Neural cell (in vitro differentiated cells): ENCODE results near the gene CRIP1. TPM values are rescaled to one million over a fixed set of nuclear protein-coding genes. Genes with fewer than 3 reads are reported as not detected.

Source experiments
- H2AFZ ChIP-seq: fragments of 200-600, 300-800 bp; sonication (generic), shearing (Covaris generic); 2 replicates; pipeline ENCODE4 v1.6.0; 2014; ENCODE audit warnings: low read depth, mild to moderate bottlenecking, antibody characterized with exemption, low read length, moderate library complexity
- H3F3A ChIP-seq: fragments of 200-600 bp; shearing (Covaris generic); 2 replicates; pipeline ENCODE4 v1.6.1; 2016; ENCODE audit warnings: mild to moderate bottlenecking, moderate library complexity, mixed read lengths, antibody characterized with exemption, low read length; ENCODE audit not compliant: insufficient read depth, poor library complexity, severe bottlenecking
- H3K27ac ChIP-seq: fragments of 200-600, 300-800 bp; sonication (generic), shearing (Covaris generic); 2 replicates; pipeline ENCODE4 v1.5.1; 2014; ENCODE audit warnings: mild to moderate bottlenecking, low read length, moderate library complexity
- H3K27me3 ChIP-seq: fragments of 300-800, 200-600 bp; sonication (generic), shearing (Covaris generic); 2 replicates; pipeline ENCODE4 v1.6.0; 2014; ENCODE audit warnings: mild to moderate bottlenecking, low read depth, low read length, moderate library complexity; ENCODE audit not compliant: insufficient read depth
- H3K36me3 ChIP-seq: fragments of 300-800, 200-600 bp; sonication (generic), shearing (Covaris generic); 2 replicates; pipeline ENCODE4 v1.5.1; 2014; ENCODE audit warnings: mild to moderate bottlenecking, antibody characterized with exemption, low read length, moderate library complexity; ENCODE audit not compliant: insufficient read depth
- H3K4me2 ChIP-seq: fragments of 300-800, 200-600 bp; sonication (generic), shearing (Covaris generic); 2 replicates; pipeline ENCODE4 v1.6.0; 2014; ENCODE audit warnings: mild to moderate bottlenecking, low read length
- H3K4me3 ChIP-seq: fragments of 300-800, 200-600 bp; sonication (generic), shearing (Covaris generic); 2 replicates; pipeline ENCODE4 v1.5.1; 2014; ENCODE audit warnings: mild to moderate bottlenecking, low read length, moderate library complexity
- H3K79me2 ChIP-seq: fragments of 200-600 bp; shearing (Covaris generic); replicated peaks from 2 replicates; pipeline ENCODE4 v1.6.0; 2014; ENCODE audit warnings: mild to moderate bottlenecking, low read length, moderate library complexity; ENCODE audit not compliant: insufficient read depth
- H3K9ac ChIP-seq: fragments of 300-800, 200-600 bp; sonication (generic), shearing (Covaris generic); 2 replicates; pipeline ENCODE4 v1.6.1; 2016; ENCODE audit warnings: mild to moderate bottlenecking, low read length, mixed read lengths
- H3K9me2 ChIP-seq: fragments of 200-600 bp; shearing (Covaris generic); 2 replicates; pipeline ENCODE4 v1.6.1; 2016; ENCODE audit warnings: mild to moderate bottlenecking, low read length, mixed read lengths; ENCODE audit not compliant: insufficient read depth
- H3K9me3 ChIP-seq: fragments of 200-600, 300-800 bp; sonication (generic), shearing (Covaris generic); 2 replicates; pipeline ENCODE4 v1.6.1; 2016; ENCODE audit warnings: mild to moderate bottlenecking, mixed run types, low read length, moderate library complexity, mixed read lengths
- H4K20me1 ChIP-seq: fragments of 200-600 bp; shearing (Covaris generic); 2 replicates; pipeline ENCODE4 v1.6.1; 2016; ENCODE audit warnings: mild to moderate bottlenecking, mixed run types; ENCODE audit not compliant: insufficient read depth
- EP300 ChIP-seq: fragments of 450-650 bp; conservative IDR thresholded peaks from 2 replicates; pipeline ENCODE4 v1.6.1; 2014; ENCODE audit warnings: antibody characterized with exemption, mild to moderate bottlenecking, moderate library complexity; ENCODE audit not compliant: poor library complexity, severe bottlenecking
- EZH2 ChIP-seq: fragments of 200-600, 300-800 bp; shearing (Covaris generic), sonication (generic); IDR thresholded peaks from 2 replicates; pipeline ENCODE4 v1.6.1; 2014; ENCODE audit warnings: antibody characterized with exemption, low read length, borderline replicate concordance, mild to moderate bottlenecking; ENCODE audit not compliant: insufficient read depth, poor library complexity, severe bottlenecking
- MXI1 ChIP-seq: fragments of 450-650 bp; conservative IDR thresholded peaks from 2 replicates; pipeline ENCODE4 v1.6.1; 2014; ENCODE audit warnings: antibody characterized with exemption, mild to moderate bottlenecking; ENCODE audit not compliant: poor library complexity, severe bottlenecking
- POLR2AphosphoS5 ChIP-seq: IDR thresholded peaks from 2 replicates; pipeline ENCODE4 v1.6.1; 2012
- RAD21 ChIP-seq: fragments of 450-650 bp; conservative IDR thresholded peaks from 2 replicates; pipeline ENCODE4 v1.6.1; 2014; ENCODE audit warnings: antibody characterized with exemption, mild to moderate bottlenecking, moderate library complexity
- SMC3 ChIP-seq: fragments of 450-650 bp; conservative IDR thresholded peaks from 2 replicates; pipeline ENCODE4 v1.6.1; 2014; ENCODE audit warnings: antibody characterized with exemption, mild to moderate bottlenecking, moderate library complexity; ENCODE audit not compliant: poor library complexity
- TAF1 ChIP-seq: IDR thresholded peaks from 2 replicates; pipeline ENCODE4 v1.6.1; 2012; ENCODE audit warnings: low read depth
- polyA plus RNA-seq: library from polyadenylated mRNA; depleted of rRNA; stranded (reverse); fragments of >200 nt; gene quantifications from 2 replicates; pipeline ENCODE4 v1.2.3, GENCODE V29; 2014
- TF ChIP-seq, protein P1 (sequence below): fragments of 450-650 bp; IDR thresholded peaks from 2 replicates; pipeline ENCODE4 v1.5.1; 2014; ENCODE audit warnings: antibody characterized with exemption, mild to moderate bottlenecking, moderate library complexity; ENCODE audit not compliant: poor library complexity, severe bottlenecking
- TF ChIP-seq, protein P2 (sequence below): IDR thresholded peaks from 2 replicates; pipeline ENCODE4 v1.6.1; 2012; ENCODE audit warnings: borderline replicate concordance

CRIP1 gene
- polyA plus RNA-seq, 1 donor from 2014 or later: 0.58 TPM

DNA sequence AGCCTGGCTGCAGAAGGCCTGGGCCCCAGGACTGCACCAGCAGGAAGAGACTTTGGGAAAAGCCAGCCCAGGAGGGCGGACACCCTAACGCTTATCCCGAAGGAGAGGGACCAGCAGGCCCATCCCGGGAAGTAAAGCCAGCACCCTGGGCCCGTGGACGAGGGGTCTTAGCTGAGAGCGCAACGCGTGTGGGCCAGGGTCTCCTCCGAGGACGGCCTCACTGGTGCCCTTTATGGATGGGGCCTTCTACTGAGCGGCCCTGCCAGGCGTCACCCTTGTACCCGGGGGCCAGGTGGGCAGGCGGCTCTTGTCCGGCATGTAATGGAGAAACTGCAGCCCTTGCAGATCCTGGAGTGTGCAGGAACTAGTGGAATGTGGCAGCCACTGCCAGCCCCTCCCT, 18.4 kb downstream of the CRIP1 start:
- Histone ChIP-seq H4K20me1 (no peaks in the 10 kb centered on the region), H3K9me3 (no peaks in the 10 kb centered on the region), H3F3A (no peaks in the 10 kb centered on the region), H3K36me3 (no peaks in the 10 kb centered on the region), H3K4me3 (no peak overlapping the region), H3K27ac (no peak overlapping the region), H2AFZ (no peak overlapping the region), H3K9ac (no peak overlapping the region), H3K27me3 (no peaks in the 10 kb centered on the region), H3K9me2 (no peaks in the 10 kb centered on the region), H3K4me2 (no peak overlapping the region), H3K79me2 (no peaks in the 10 kb centered on the region)
- TF ChIP-seq POLR2AphosphoS5 (no peak), EP300 (no peak), TAF1 (no peak)

DNA sequence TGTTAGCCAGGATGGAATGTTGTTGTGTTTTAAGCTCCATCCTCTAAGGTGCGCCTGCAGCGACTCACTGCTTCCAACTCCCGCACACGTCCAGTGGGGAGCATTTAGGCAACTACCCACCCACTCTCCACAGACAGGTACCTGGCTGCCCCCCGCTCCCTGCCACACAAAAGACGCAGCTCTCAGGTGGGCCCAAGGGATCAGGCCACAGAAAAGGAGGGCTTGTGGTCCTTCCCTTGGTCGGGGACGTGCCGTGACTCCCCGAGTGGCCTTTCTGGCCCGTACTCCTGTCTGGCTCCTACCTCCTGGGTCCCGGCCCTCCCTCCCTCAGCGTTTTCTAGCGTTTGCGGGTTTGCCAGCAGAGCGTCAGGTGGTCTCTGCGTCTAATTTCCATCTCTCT, 20.6 kb downstream of the CRIP1 start:
- Histone ChIP-seq H4K20me1 (no peaks in the 10 kb centered on the region), H3K4me2 (no peak overlapping the region), H3K9me2 (no peaks in the 10 kb centered on the region), H3K27ac (no peak overlapping the region), H3K4me3 (no peak overlapping the region), H3K79me2 (no peaks in the 10 kb centered on the region), H3K27me3 (no peaks in the 10 kb centered on the region), H3K9me3 (no peaks in the 10 kb centered on the region), H3F3A (no peaks in the 10 kb centered on the region), H2AFZ (no peak overlapping the region), H3K36me3 (no peaks in the 10 kb centered on the region), H3K9ac (no peak overlapping the region)
- TF ChIP-seq, protein P1, sequence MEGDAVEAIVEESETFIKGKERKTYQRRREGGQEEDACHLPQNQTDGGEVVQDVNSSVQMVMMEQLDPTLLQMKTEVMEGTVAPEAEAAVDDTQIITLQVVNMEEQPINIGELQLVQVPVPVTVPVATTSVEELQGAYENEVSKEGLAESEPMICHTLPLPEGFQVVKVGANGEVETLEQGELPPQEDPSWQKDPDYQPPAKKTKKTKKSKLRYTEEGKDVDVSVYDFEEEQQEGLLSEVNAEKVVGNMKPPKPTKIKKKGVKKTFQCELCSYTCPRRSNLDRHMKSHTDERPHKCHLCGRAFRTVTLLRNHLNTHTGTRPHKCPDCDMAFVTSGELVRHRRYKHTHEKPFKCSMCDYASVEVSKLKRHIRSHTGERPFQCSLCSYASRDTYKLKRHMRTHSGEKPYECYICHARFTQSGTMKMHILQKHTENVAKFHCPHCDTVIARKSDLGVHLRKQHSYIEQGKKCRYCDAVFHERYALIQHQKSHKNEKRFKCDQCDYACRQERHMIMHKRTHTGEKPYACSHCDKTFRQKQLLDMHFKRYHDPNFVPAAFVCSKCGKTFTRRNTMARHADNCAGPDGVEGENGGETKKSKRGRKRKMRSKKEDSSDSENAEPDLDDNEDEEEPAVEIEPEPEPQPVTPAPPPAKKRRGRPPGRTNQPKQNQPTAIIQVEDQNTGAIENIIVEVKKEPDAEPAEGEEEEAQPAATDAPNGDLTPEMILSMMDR: no peak
- TF ChIP-seq EZH2 (no peak), POLR2AphosphoS5 (no peak), TAF1 (no peak)

DNA sequence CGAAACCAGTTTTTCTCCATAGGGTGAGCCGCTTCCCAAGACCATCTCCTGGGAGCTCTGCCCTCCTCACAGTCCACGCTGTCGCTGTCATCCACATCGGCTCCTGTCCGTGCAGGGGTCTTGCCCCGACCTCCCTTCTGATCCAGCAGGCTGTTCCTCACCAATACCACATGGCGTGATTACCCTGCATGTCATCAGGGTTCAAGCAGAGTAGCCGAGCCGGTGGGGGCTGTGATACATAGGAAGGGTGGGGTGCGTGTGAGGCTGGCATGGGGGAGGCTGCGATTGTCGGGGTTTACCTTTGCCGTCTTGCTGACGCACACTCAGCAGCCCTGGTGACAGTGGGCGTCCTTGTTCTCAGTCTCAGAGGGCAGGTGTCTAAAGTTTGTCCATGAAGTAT, 21.4 kb downstream of the CRIP1 start:
- no peaks in the 10 kb centered on the region for H3K9me3 ChIP-seq
- H3K9me2 ChIP-seq: no peaks in the 10 kb centered on the region
- H3K4me2 ChIP-seq: no peak overlapping the region
- H4K20me1 ChIP-seq: no peaks in the 10 kb centered on the region
- no peaks in the 10 kb centered on the region for H3K36me3 ChIP-seq
- H3K27me3 ChIP-seq: no peaks in the 10 kb centered on the region
- no peak for TF ChIP-seq RAD21
- no peak for TF ChIP-seq TAF1
- TF ChIP-seq, protein P1: no peak
- TF ChIP-seq EP300: no peak
- TF ChIP-seq POLR2AphosphoS5: no peak
- TF ChIP-seq EZH2: no peak
- TF ChIP-seq SMC3: no peak
- TF ChIP-seq MXI1: no peak
- TF ChIP-seq, protein P2, sequence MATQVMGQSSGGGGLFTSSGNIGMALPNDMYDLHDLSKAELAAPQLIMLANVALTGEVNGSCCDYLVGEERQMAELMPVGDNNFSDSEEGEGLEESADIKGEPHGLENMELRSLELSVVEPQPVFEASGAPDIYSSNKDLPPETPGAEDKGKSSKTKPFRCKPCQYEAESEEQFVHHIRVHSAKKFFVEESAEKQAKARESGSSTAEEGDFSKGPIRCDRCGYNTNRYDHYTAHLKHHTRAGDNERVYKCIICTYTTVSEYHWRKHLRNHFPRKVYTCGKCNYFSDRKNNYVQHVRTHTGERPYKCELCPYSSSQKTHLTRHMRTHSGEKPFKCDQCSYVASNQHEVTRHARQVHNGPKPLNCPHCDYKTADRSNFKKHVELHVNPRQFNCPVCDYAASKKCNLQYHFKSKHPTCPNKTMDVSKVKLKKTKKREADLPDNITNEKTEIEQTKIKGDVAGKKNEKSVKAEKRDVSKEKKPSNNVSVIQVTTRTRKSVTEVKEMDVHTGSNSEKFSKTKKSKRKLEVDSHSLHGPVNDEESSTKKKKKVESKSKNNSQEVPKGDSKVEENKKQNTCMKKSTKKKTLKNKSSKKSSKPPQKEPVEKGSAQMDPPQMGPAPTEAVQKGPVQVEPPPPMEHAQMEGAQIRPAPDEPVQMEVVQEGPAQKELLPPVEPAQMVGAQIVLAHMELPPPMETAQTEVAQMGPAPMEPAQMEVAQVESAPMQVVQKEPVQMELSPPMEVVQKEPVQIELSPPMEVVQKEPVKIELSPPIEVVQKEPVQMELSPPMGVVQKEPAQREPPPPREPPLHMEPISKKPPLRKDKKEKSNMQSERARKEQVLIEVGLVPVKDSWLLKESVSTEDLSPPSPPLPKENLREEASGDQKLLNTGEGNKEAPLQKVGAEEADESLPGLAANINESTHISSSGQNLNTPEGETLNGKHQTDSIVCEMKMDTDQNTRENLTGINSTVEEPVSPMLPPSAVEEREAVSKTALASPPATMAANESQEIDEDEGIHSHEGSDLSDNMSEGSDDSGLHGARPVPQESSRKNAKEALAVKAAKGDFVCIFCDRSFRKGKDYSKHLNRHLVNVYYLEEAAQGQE: no peak
- H2AFZ ChIP-seq: no peak overlapping the region
- no peaks in the 10 kb centered on the region for H3K79me2 ChIP-seq
- H3F3A ChIP-seq: no peaks in the 10 kb centered on the region
- no peak overlapping the region for H3K4me3 ChIP-seq
- no peak overlapping the region for H3K27ac ChIP-seq
- no peak overlapping the region for H3K9ac ChIP-seq
